Measurements from ENCODE around the gene MRPS2.

GRCh38 chr9:135525241-135526088 is 25.0 kb downstream of the MRPS2 start:
- TF ChIP-seq CTCF (IDR thresholded peaks at IDR 0.05; ENCODE audit: low read length) (no peak), EZH2 (IDR thresholded peaks at IDR 0.05; ENCODE audit: borderline replicate concordance, low read length) (no peak)
